CD1c-positive myeloid dendritic cell (primary cell): ENCODE results near the gene CCDC88C.

Experiments used
- DNase-seq: peaks from one replicate; pipeline ENCODE4 v3.0.0-alpha.2; 2016; ENCODE audit errors: extremely low spot score

Gene CCDC88C

DNA sequence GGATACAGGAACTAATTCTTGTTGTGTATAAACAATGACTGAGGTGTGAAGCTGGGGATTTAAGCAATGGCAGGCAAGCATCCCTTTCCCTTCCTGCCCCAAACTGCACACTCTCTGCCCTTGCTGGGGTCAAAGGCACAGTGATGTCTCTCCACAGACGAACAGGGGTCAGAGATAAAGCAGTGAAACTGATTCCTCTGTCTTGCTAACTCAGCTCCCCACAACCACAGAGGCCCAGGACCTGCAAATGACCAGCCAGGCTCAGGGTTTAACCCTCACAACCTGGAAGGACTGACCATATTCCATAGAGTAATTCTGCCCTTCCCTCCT is 67.2 kb downstream of the CCDC88C start:
- DNase-seq = no peak

DNA sequence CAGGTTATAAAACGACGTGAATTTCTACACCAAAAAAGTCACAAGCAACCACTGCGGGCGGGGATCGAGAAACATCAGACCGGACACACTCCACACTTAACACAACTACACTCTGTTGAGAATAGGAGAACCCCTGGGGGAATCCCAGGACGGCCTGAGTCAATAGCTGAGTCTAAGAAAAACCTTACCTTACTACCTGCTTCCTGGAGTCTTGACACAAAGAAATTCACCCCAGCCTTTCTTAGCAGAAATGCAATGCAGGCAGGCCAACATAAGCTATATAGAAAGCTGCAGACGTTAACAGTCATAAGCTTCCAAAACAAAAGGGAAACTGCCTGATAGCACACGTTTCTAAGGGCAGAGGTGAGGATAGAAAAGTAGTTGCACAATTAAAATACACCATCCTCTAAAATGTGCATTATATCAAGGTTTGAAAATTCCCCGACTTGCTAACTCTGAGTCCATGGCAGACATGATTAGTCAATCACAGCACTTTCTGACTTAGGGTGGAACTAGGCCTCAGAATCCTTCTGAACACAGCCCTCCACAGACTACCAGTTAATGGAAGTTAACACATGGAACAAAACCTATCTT is 68.0 kb downstream of the CCDC88C start:
- no peak for DNase-seq

DNA sequence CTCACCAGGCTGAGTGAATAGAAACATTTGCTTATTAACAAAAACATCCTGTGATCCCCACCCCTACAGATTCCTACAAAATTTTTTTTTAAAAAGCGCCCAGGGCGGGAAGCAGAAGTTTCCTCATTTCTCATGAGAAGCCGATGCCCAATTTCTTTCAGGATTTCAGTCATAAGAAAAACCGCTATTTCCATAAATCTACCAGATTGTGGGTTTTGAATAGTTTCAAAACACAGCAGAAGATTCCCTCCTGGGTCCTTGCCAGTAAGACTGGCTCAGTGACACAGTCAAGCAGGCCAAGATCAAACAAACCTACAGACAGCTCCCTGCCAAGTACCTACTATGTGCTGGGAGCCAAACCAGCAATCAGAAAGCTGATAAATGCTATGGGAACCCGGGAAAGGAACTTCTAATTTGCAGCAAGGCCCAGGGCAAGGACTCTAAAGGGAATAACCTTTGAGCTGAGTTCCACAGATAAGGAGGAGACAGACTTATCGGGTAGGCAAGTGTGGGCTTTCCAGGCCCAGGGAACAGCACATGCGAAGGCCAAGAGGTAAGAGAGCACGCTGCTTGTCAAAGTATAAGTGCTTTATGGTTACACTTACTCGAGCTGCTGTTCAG is 68.7 kb downstream of the CCDC88C start:
- peak; percentile 77 for DNase-seq

DNA sequence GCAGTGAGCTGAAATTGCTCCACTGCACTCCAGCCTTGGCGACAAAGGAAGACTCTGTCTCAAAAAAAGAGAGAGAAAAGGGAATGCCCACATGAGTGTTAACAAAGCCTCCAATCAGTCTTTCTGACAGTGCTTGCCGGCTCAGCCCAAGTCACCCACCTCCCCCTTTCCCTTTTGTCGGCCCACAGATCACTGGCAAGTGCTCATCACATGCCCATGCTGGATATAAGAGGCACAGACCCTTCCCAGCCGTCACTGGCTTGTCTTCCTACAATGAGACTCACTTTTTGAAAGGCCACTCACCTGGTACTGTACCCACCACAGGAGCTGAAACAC is 70.8 kb downstream of the CCDC88C start:
- no peak for DNase-seq

DNA sequence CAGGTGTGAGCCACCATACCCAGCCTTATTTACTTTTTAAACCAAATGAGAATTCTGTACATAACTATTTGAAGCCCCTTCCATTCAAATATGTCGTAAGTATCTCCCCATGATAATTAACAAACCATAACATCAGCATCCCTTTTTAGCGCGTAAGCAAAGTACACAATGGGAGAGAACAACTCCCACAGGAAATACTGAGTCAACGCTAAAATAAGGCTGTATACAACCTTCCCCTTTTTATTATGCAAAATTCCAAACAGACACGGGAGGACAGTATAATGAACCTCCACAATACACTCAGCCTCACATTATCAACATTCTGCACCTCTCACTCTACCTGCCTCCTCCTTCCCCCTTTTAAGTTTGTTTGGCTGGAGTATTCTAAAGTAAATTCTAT is 73.5 kb downstream of the CCDC88C start:
- peak; percentile 67 for DNase-seq

DNA sequence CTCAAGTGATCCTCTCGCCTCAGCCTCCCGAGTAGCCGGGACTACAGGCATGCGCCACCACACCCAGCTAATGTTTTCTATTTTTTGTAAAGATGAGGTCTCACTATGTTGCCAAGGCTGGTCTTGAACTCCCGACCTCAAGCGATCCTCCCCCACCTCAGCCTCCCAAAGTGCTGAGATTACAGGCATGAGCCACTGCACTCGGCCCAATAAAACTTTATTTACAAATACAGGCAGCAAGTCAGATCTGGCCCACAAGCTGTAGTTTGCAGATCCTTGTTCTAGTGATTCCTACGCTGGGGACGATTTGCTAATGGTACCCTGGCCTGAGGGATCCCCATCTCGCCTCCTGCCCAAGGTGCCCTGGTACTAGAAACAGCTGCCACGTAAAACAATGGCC is 74.6 kb downstream of the CCDC88C start:
- DNase-seq = no peak

DNA sequence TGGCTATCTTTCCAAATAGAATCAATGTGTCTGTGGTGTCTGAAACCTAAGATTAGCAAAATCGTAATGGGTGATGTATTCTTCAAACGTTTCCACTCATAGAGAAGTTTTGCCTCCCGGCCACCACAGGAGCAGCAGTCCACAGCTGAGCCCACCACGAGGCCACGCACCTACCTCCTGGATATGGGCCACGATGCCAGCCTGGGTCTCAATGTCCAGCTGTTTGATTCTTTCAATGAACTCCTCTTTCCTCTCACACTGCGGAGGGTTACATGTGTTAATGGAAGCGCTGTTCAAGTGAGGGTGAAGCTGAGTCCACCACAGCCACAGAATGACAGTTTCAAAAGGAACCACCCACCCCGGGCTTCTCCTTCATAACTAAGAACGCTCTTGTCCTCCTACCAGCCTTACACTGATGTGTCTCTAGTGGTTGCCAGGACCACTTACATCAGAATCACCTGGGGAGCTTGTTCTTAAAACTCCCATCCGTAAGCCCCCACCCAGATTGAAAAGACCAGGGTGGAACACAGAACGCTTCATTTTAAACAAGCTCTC is 75.3 kb downstream of the CCDC88C start:
- no peak for DNase-seq

DNA sequence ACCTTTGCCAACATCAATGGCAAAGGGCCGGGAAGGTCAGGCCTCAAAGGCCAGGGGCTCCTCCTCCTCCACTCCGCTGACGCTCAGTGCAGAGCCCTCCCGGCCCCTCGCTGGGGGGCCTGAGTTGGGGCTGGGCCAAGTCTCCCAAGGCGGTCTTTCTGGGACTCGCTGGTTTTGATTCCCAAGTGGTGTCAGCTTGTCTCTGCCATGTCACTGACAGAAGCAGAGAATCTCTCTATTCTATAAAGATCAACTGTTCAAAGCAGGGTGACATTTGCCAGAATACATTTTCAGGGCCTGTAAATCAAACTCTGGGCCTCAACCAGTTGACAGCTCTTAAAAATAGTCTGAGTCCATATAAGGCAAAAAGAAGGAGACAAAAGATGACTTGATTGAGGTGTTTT is 75.9 kb downstream of the CCDC88C start:
- no peak for DNase-seq

DNA sequence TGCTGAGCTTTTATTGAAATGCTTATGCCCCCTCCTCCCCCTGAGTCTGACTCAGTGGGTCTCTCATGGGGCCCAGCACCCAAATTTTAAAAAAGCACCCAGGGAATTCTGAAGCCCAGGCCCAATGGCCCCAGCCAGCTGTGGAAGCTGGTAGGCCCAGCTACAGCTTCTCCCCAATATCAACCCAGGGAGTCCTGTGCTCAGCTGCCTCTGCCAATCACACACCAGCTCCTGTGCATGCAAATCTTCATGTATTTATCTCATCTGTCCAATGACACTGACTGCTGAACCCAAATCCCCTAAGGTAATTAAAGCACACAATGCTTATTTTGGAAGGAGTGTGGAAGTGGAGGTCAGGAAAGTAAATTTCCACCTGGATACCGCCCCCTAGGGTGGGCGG is 76.3 kb downstream of the CCDC88C start:
- DNase-seq = no peak

DNA sequence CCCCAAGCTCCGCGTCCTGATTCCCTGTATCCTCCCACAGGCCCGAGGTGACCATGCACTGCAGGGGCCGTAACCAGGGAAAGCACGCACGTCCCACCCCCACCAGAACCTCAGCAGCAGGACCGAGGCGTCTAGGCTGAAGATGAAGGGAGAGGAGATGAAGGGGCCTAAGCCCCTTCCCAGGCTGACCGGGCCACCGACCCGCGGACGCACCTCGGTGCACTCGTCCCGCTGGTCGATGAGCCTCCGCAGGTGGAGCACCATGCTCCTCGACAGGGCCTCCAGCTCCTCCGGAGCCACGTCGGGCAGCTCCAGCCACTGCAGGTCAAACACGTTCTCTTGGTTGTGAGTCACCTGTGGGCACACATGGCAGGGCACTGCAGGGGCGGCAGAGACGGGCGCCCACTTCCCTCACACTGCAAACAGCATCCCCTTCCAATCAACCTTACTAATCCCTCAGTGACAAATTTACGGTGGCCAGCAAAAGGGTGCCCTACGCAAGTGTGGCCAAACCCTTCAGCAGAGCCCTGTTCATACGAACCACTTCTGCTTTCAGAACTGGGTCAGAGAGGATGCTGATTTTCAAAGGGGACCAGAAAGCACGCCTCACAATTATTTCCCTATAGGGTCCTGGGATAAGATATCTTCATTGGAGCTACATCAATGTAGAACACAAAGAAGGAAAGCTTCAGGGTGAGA is 77.8 kb downstream of the CCDC88C start:
- peak; percentile 79 for DNase-seq

DNA sequence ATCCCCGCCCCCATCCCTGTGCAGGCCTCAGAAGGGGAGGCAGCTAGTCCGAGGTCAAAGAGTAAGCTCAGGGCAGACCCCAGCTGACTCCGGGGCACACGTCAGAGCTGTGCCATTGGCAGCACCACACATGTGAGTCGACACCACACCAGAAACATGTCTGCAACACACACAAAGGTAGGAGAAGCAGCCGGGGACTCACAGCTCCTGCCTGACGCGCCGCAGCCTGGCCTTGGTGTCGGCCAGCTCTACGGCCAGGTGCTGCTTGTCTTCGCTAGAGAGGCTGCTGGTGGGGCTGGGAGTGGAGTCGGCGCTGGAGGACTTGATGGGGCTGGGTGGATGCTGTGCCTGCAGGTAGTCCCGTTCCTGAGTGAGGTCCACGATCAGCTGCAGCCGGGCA is 78.5 kb downstream of the CCDC88C start:
- no peak for DNase-seq

DNA sequence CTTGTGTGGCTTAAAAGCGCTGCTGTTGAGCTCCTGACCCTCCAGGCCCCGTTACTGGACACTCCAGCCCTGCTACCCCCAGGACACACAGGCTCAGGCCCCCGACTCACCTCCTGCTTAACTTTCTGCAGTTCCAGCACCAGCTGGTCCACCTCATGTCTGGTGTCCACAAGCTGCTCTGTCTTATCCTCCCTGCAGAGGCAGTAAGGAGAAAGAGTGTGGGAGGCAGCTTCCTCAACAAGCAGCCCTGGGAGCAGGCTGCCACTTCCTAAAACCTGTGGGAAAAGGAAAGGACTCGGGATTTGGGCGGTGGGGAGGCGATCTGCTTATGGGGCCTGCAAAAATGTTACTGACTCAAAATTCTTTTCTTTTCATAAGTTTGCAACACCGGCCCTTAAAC is 79.2 kb downstream of the CCDC88C start:
- peak; percentile 80 for DNase-seq

DNA sequence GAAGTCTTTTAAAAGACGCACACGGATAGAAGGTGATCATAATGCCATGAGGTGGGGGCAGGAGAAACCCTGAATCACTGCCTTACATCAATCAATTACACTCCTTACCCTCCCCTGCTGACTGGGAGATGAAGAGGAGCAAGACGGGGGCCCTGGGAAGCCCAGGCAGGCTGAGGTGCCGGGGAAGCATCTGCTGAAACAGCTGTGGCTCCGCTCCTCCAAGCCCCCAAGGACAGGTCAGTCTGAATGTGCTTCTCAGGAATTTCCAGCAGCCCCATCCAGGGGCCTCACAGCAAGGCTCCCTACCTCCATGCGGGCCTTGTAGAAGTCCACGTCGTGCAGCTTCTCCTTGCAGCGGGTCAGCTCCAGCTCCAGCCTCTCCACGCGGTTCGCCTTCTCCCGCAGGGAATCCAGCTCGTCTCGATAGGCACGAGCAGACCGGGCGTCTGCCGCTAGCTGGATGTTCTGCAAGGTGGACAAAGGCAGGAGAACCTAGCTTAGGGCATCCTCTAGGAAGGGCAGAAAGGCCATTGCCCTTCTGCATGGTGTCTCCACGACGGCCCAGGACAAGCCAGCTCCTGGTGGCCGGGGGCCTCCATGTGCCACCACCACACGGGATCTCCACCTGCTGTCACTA is 79.8 kb downstream of the CCDC88C start:
- DNase-seq = no peak

DNA sequence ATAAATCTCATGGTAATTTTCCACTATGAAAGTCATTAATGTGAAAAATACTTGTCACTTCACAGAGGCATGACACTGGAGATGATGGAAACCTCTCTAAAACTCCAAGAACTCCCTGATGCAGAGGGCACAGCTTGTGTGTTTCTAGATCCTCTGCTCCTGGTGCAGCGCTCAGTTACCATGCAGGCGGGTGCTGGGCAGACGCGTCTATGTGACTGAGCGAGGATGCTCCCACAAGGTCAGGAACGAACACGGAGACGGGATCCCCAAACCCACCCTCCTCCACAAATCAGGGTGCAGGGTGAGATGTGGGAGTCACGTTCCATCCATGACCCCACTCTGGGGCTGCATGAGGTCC is 81.5 kb downstream of the CCDC88C start:
- DNase-seq = no peak

DNA sequence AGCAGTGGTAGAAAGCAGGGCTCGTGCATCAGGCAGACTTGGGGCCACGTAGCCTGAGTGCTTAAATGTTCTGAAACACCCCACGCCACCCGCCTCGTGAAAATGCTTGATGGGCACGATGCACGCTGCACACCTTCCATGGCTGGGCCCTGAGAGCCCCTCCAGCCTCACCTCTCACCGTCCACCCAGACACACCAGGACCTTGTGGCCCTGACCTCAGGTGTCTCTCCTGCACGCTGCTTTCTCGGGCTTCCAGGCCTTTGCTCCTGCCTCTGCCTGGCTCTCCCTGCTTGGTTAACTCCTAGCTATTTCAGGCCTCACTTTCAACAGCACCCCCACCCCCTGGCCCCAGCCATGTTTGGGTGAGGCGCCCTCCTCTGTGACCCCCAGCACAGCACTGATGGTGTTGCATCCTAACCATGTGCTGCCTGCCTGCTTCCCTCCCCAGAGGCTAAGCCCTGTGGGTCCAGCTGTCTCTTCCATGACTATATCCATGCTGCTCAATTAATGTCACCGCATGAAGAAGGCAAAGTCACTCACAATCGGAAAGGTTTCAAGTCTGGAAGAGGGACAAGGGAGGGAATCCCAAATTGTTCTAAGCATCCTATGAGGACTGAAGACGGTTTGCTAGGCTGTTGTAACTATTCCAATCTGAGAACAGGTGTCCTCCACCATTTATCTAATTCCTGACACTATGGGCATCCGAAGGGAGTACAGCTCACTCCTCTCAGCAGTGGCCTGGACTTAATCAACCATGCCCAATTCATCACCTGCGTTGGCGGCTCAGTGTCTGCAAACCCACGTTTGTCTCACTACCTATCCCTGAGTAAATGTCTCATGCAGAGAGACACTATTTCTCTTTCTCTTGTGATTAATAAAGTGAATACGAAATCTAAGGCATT is 82.2 kb downstream of the CCDC88C start:
- no peak for DNase-seq

DNA sequence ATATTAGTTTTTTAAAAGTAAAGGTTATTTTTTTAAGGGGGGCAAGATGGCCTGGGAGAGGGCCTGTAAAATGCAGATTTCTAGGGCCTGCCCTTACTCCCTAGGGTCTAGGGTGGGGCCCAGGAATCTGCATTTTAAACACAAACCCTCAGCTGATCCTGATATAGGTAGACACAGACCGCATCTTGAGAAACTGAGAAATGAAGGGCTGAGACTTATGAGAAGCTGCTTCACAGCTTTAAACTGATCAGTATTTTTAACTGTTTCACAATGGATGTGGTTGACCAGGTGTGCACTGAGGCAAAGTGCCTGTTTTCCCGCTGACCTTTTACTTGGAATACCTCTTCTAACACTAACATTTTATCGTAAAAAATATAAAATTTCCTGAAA is 84.0 kb downstream of the CCDC88C start:
- no peak for DNase-seq

DNA sequence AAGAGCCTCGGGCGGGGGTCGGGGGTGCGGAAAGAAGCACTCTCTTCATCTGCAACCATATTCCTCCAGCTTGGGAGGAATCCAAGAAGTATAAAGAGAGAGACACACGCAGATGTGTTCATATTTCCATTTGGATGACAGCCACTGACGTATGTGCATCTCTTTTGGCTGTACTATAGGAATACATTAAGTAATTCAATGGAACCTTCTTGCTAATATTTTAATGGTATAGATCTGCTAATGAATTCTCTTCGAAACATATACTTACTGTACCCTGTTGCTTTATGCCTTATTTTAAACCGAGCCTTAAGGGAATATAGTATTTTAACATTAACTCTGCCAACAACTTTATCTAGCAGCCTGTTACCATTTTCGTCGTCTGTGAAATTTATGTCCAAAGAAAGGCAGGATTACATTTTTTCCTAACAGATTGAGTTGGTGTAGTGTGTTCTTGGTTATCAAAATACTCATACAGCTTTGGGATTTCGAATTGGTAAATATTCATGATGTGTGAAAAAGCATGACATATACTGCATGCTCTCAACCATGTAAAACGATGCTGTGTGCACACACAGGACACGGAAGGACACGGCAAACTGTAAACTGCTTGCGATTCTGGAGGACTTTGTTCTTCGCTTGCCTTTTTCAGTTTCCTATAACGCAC is 84.5 kb downstream of the CCDC88C start:
- no peak for DNase-seq

DNA sequence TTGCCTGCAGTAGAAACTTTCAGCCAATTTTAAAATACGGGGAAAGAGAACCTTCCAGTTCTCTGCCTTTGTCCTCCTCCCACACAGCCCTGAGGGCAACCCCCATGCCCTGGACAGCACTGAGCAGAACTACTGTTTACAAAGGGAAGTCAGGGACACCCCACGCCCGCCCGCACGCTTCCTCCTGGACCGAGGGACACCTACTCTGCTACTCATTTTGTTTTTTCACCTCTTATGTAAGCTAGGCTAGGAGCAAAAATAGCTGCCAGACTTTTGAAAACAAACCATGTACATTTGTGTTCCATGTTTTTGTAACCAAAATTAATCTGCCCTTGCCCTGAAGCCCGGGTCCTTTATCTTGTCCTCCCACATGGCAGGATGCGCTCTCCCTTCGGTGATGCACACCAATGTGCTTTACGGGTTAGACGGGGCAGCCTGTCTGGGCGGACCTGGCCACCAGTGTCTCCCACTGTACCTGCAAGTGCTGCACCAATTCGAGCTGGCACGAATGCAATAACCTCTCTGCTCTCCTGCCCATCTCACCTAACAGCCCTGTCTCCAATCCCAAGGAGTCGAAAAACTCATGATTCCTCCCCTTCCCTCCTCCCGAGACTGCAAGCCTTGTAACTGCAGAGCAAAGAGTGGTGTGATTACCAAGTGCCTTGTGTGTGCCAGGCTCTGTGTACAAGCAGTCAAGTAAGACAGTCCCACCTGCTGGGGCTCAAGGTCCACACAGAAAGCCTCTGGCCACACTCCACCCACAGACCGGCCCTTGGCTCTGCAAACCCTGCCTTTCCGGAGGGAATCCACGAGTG is 85.2 kb downstream of the CCDC88C start:
- peak; percentile 89 for DNase-seq

DNA sequence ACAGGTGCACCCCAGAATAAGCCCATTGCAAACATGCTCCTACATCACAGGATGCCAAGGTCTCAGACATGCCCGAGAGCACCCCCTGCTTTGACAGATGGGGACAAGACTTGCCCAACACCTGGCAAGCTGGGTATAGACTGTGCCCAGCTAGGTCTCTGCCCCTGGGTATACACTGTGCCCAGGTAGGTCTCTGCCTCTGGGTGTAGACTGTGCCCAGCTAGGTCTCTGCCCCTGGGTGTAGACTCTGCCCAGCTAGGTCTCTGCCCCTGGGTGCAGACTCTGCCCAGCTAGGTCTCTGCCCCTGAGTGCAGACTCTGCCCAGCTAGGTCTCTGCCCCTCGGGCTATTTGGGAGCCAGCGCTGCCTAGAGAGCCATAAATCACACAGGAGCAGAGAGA is 85.9 kb downstream of the CCDC88C start:
- no peak for DNase-seq

DNA sequence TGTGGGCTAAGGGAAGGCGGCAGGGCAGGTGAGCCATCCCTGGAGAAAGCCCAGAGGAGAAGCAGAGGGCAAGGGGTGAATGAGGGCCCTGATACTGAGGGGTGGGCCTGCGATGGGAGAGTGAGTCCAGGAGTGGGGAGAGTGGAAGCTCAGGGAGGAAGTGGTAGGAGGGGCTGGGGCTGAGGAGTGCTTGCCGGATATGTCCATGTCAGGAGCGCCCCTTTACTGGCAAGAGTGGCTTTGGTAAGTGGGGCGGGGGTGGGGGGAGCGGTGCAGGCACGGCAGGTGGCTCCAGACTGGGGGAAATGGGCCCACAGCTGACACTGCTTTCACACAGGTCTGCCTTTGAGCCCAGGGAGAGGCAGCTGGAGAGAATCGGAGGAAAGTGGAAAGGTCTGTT is 86.8 kb downstream of the CCDC88C start:
- no peak for DNase-seq
